H1 (cell line): Measurements from ENCODE around the gene GNB1L.

Experiments
- BCL11A ChIP-seq, 2 experiments: IDR thresholded peaks; one replicate each; pipeline ENCODE4 v1.6.1; 2011; ENCODE audit warnings: low read depth in 2 of 2, low read length in 2 of 2, mild to moderate bottlenecking in 2 of 2
- EGR1 ChIP-seq: IDR thresholded peaks from 2 replicates; pipeline ENCODE4 v1.6.1; 2011; ENCODE audit warnings: low read depth, low read length, borderline replicate concordance
- EZH2 ChIP-seq: fragments of 200-600 bp; sonication (generic); IDR thresholded peaks from 2 replicates; pipeline ENCODE4 v1.7.1; 2012; ENCODE audit warnings: low read depth, mild to moderate bottlenecking, moderate library complexity, low read length, inconsistent platforms; ENCODE audit not compliant: severe bottlenecking
- POLR2A ChIP-seq, 2 experiments: IDR thresholded peaks; 1 replicate in 1 of 2; 2 replicates in 1 of 2; pipeline ENCODE4 v1.6.1; 2011; ENCODE audit warnings: low read depth in 2 of 2, low read length in 2 of 2, mild to moderate bottlenecking in 2 of 2; ENCODE audit errors: control extremely low read depth in 1 of 2
- POLR2AphosphoS5 ChIP-seq: IDR thresholded peaks from 2 replicates; pipeline ENCODE4 v1.6.1; 2011; ENCODE audit warnings: low read depth, low read length
- SP1 ChIP-seq: IDR thresholded peaks from 2 replicates; pipeline ENCODE4 v1.6.1; 2011; ENCODE audit warnings: low read depth, low read length
- YY1 ChIP-seq: IDR thresholded peaks from 2 replicates; pipeline ENCODE4 v1.6.1; 2011; ENCODE audit warnings: low read depth, mild to moderate bottlenecking, low read length
- TF ChIP-seq, protein P1 (sequence below), 3 experiments: IDR thresholded peaks; 1 replicate in 2 of 3; 2 replicates in 1 of 3; pipeline versions ENCODE4 v1.5.1 to v1.6.1; 2011; ENCODE audit warnings: low read length in 3 of 3, mild to moderate bottlenecking in 3 of 3, inconsistent platforms in 2 of 3, low read depth in 1 of 3, moderate library complexity in 1 of 3; ENCODE audit not compliant: insufficient read depth in 1 of 3; ENCODE audit errors: control extremely low read depth in 1 of 3
- TF ChIP-seq, protein P2 (sequence below): IDR thresholded peaks from 2 replicates; pipeline ENCODE4 v1.6.1; 2011; ENCODE audit warnings: low read length, improper control_type of control experiment
- TF ChIP-seq, protein P3 (sequence below): IDR thresholded peaks from 2 replicates; pipeline ENCODE4 v1.6.1; 2011; ENCODE audit warnings: low read depth, mild to moderate bottlenecking, low read length; ENCODE audit not compliant: insufficient read depth
- TF ChIP-seq, protein P4 (sequence below): IDR thresholded peaks from 2 replicates; pipeline ENCODE4 v1.6.1; 2012; ENCODE audit warnings: low read length, inconsistent platforms

DNA sequence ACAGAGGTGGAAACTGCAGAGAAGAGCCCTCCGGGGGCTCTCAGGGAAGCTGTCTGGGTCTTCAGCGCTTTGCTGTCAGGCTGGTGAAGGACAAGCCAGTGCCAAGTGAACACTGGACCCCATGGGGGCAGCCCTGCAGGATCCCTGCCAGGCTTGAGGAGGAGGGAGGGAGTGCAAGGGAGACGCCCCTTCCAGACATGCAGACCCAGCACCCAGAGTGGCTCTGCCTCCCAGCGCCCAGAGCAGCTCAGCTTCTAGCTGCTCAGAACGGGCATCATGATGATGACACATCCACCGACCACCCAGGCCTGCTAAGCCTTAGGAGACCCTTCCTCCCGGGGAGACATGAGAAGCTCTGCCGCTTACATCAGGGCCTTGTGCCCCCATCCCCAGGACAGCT is 54.4 kb downstream of the GNB1L start:
- TF ChIP-seq, protein P1, sequence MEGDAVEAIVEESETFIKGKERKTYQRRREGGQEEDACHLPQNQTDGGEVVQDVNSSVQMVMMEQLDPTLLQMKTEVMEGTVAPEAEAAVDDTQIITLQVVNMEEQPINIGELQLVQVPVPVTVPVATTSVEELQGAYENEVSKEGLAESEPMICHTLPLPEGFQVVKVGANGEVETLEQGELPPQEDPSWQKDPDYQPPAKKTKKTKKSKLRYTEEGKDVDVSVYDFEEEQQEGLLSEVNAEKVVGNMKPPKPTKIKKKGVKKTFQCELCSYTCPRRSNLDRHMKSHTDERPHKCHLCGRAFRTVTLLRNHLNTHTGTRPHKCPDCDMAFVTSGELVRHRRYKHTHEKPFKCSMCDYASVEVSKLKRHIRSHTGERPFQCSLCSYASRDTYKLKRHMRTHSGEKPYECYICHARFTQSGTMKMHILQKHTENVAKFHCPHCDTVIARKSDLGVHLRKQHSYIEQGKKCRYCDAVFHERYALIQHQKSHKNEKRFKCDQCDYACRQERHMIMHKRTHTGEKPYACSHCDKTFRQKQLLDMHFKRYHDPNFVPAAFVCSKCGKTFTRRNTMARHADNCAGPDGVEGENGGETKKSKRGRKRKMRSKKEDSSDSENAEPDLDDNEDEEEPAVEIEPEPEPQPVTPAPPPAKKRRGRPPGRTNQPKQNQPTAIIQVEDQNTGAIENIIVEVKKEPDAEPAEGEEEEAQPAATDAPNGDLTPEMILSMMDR (IDR thresholded peaks at IDR 0.05; ENCODE audit: control extremely low read depth in 1 of 3, insufficient read depth in 1 of 3, low read depth in 1 of 3, low read length in 3 of 3): no peak
- TF ChIP-seq, protein P2, sequence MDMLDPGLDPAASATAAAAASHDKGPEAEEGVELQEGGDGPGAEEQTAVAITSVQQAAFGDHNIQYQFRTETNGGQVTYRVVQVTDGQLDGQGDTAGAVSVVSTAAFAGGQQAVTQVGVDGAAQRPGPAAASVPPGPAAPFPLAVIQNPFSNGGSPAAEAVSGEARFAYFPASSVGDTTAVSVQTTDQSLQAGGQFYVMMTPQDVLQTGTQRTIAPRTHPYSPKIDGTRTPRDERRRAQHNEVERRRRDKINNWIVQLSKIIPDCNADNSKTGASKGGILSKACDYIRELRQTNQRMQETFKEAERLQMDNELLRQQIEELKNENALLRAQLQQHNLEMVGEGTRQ: no peak
- TF ChIP-seq SP1 (no peak), POLR2AphosphoS5 (no peak), POLR2A (IDR thresholded peaks at IDR 0.05; ENCODE audit: control extremely low read depth in 1 of 2, low read depth in 2 of 2, low read length in 2 of 2) (no peak), BCL11A (IDR thresholded peaks at IDR 0.05; ENCODE audit: low read depth in 2 of 2, low read length in 2 of 2) (no peak), EZH2 (no peak), YY1 (no peak), EGR1 (no peak)
- TF ChIP-seq, protein P3, sequence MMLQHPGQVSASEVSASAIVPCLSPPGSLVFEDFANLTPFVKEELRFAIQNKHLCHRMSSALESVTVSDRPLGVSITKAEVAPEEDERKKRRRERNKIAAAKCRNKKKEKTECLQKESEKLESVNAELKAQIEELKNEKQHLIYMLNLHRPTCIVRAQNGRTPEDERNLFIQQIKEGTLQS: no peak
- TF ChIP-seq, protein P4, sequence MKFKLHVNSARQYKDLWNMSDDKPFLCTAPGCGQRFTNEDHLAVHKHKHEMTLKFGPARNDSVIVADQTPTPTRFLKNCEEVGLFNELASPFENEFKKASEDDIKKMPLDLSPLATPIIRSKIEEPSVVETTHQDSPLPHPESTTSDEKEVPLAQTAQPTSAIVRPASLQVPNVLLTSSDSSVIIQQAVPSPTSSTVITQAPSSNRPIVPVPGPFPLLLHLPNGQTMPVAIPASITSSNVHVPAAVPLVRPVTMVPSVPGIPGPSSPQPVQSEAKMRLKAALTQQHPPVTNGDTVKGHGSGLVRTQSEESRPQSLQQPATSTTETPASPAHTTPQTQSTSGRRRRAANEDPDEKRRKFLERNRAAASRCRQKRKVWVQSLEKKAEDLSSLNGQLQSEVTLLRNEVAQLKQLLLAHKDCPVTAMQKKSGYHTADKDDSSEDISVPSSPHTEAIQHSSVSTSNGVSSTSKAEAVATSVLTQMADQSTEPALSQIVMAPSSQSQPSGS: no peak
